Panc1 (cell line): ENCODE measurements around the gene KLF2.

ENCODE experiments used
- POLR2AphosphoS5 ChIP-seq: IDR thresholded peaks from 2 replicates; pipeline ENCODE4 v1.6.1; 2012; ENCODE audit warnings: mild to moderate bottlenecking, low read depth, low read length, moderate library complexity
- TCF7L2 ChIP-seq: IDR thresholded peaks from 2 replicates; pipeline ENCODE4 v1.6.1; 2011; ENCODE audit warnings: mild to moderate bottlenecking, low read depth, low read length, inconsistent platforms
- TF ChIP-seq, protein P1 (sequence below): fragments of 450-650 bp; IDR thresholded peaks from 2 replicates; pipeline ENCODE4 v1.5.1; 2017; ENCODE audit warnings: mild to moderate bottlenecking

DNA sequence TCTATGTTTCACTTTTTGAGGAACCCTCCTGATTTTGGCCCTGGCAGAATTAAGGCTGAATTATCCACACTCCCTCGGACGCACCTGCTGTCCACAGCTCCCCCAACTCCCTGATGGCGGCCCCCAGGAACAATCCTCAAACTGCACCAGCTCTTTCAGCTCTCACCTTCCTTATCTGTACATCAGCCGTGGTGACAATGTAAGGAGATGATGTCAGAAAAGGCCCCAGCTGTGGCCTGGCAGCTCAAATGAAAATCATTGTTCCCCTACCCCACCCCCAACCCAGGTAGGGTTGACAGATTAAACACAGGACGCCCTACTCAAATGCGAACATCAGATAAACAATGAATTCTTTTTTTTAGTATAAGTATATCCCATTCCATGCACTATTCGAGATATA, 35.0 kb upstream of the KLF2 start:
- no peak for TF ChIP-seq POLR2AphosphoS5
- TF ChIP-seq, protein P1, sequence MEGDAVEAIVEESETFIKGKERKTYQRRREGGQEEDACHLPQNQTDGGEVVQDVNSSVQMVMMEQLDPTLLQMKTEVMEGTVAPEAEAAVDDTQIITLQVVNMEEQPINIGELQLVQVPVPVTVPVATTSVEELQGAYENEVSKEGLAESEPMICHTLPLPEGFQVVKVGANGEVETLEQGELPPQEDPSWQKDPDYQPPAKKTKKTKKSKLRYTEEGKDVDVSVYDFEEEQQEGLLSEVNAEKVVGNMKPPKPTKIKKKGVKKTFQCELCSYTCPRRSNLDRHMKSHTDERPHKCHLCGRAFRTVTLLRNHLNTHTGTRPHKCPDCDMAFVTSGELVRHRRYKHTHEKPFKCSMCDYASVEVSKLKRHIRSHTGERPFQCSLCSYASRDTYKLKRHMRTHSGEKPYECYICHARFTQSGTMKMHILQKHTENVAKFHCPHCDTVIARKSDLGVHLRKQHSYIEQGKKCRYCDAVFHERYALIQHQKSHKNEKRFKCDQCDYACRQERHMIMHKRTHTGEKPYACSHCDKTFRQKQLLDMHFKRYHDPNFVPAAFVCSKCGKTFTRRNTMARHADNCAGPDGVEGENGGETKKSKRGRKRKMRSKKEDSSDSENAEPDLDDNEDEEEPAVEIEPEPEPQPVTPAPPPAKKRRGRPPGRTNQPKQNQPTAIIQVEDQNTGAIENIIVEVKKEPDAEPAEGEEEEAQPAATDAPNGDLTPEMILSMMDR = no peak
- no peak for TF ChIP-seq TCF7L2
